Lower leg skin (tissue), 4 donors: Measurements from ENCODE around the gene PFDN1. TPM values are rescaled to one million over a fixed set of nuclear protein-coding genes. Genes with fewer than 3 reads are reported as not detected.

Experiments
- DNase-seq, 2 donors: peaks; one replicate each; pipeline ENCODE4 v3.0.0-alpha.2; 2019; ENCODE audit warnings: low spot score in 2 of 2
- H3K4me3 ChIP-seq: fragments of 200-600 bp; sonication (generic); 2 replicates; pipeline ENCODE4 v1.5.1; 2017; ENCODE audit warnings: mild to moderate bottlenecking, low read depth; ENCODE audit not compliant: poor library complexity, severe bottlenecking
- POLR2A ChIP-seq, 2 donors: fragments of 450-650 bp; IDR thresholded peaks; one replicate each; pipeline ENCODE4 v1.6.1; 2016 to 2017; ENCODE audit warnings: antibody characterized with exemption in 2 of 2, mild to moderate bottlenecking in 1 of 2, moderate library complexity in 1 of 2
- WGBS, 2 donors: methylation state at CpG; one replicate each; pipeline ENCODE4 v1.1.5; 2018; 5-methylcytosine and 5-hydroxymethylcytosine counted together
- intact Hi-C: fragments of 100-400 bp; cut with DNase I; formaldehyde crosslinking; loops from one replicate; pipeline ENCODE4 v1.15.0; 2023; ENCODE audit warnings: low total_unique reads
- total RNA-seq, 4 donors: library from RNA; depleted of rRNA; stranded (reverse); fragments of >200 nt; gene quantifications; one replicate each; pipeline ENCODE4 v1.1.0, GENCODE V29; 2016
- TF ChIP-seq, protein P1 (sequence below), 3 donors: fragments of 450-650 bp; IDR thresholded peaks; one replicate each; pipeline ENCODE4 v1.5.1; 2016; ENCODE audit warnings: antibody characterized with exemption in 3 of 3, mild to moderate bottlenecking in 3 of 3, moderate library complexity in 2 of 3

The PFDN1 gene
- total RNA-seq, 4 donors from 2014 or later, result 43.3 to 78.6 (median 59.7) TPM

DNA sequence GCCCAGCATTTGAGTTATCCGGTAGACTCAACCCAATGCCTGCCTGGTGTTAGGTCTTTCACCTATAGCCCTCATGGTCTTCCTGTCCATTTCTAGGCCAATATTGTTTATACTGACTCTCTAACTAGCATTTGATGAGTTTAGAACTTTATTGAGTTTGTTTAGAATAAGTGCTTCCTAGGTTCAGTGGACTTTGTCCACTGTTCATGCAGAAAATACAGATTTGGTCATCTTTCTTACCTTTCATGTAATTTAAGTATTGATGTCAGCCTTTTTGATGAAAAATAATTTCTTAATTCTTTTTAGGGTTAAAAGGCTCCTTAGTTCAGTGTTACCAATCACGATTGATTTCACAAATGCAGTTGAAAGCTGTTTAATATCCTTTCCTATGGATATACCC lies 105.9 kb downstream of the PFDN1 start:
- 93% methylated on average over 2 of the region's 2 CpGs for WGBS, 2 donors
- intact Hi-C loops, result no loop called here
- no peak overlapping the region for H3K4me3 ChIP-seq
- TF ChIP-seq POLR2A (IDR thresholded peaks at IDR 0.05), result no peak
- TF ChIP-seq, protein P1, sequence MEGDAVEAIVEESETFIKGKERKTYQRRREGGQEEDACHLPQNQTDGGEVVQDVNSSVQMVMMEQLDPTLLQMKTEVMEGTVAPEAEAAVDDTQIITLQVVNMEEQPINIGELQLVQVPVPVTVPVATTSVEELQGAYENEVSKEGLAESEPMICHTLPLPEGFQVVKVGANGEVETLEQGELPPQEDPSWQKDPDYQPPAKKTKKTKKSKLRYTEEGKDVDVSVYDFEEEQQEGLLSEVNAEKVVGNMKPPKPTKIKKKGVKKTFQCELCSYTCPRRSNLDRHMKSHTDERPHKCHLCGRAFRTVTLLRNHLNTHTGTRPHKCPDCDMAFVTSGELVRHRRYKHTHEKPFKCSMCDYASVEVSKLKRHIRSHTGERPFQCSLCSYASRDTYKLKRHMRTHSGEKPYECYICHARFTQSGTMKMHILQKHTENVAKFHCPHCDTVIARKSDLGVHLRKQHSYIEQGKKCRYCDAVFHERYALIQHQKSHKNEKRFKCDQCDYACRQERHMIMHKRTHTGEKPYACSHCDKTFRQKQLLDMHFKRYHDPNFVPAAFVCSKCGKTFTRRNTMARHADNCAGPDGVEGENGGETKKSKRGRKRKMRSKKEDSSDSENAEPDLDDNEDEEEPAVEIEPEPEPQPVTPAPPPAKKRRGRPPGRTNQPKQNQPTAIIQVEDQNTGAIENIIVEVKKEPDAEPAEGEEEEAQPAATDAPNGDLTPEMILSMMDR (IDR thresholded peaks at IDR 0.05), result no peak
- DNase-seq, result no peak

DNA sequence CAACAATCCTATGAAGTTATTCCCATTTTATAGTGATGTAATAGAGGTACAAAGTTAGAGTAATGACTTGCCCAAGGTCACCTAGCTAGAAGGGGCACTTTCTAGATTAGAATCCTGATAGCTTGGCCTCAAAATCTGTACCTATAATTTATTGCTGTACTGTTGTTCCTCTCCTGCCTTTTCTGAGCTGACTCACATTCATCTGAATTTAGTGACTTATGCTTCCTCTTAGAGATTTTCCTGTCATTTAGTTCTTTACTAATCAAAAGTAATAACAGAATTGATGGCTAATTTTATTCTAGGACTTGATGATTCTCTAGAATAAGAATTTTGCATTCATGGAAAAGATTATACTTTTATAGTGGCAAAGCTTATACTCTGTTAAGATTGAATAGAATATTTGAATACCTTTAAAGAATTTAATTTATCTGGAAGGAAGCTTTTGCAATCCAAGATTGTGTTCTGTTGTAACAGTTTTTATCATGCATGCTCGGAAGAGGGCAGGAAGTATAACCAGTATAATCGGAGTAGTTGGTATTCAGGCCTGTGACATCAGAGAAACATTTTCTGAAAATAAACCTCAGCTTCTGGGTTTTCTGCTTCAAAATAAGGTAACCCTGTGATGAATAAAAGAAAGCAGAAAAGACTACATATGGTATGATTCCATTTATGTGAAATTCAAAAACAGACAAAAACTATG lies 106.6 kb downstream of the PFDN1 start:
- TF ChIP-seq, protein P1 (IDR thresholded peaks at IDR 0.05), result no peak
- no peak for TF ChIP-seq POLR2A (IDR thresholded peaks at IDR 0.05)
- no peak for DNase-seq
- intact Hi-C loops, result no loop called here
- 88 to 90% methylated on average over 2 of the region's 2 CpGs for WGBS, 2 donors
- H3K4me3 ChIP-seq, result no peak overlapping the region

Other genes starting within 250 kb of the PFDN1 start
- 10 to 100 TPM; 15.0 to 16.8 (median 16.2) TPM for gene PURA, start 189.0 kb downstream of the PFDN1 start, total RNA-seq
- gene IGIP, start 177.2 kb downstream of the PFDN1 start, total RNA-seq, result 10 to 100 TPM in 1 of 4 donors, 1 to 10 TPM in 3; 7.5 to 10.4 (median 8.0) TPM
- gene CYSTM1, start 127.9 kb downstream of the PFDN1 start, total RNA-seq, result 10 to 100 TPM; 12.9 to 53.6 (median 33.0) TPM
- gene HBEGF, start 43.5 kb upstream of the PFDN1 start, total RNA-seq, result 10 to 100 TPM; 16.6 to 24.3 (median 18.4) TPM
- 1 to 10 TPM in 1 of 4 donors, under 1 TPM in 2, not detected in 1; 0.10 to 1.4 (median 0.38) TPM for gene SLC4A9, start 57.1 kb upstream of the PFDN1 start, total RNA-seq
- gene ANKHD1, start 98.7 kb upstream of the PFDN1 start, total RNA-seq, result 100 to 1,000 TPM in 2 of 4 donors, 10 to 100 TPM in 2; 73.6 to 165 (median 101) TPM
- gene EIF4EBP3, start 244.6 kb upstream of the PFDN1 start, total RNA-seq, result 10 to 100 TPM; 19.2 to 32.1 (median 27.2) TPM